ENCODE results near the gene H2AZ2.
"Not testable (repeated sequence)": the region's sequence is repeated elsewhere in the genome, so short reads cannot be mapped to it uniquely, and the experiment has no call there.

Gene H2AZ2

DNA sequence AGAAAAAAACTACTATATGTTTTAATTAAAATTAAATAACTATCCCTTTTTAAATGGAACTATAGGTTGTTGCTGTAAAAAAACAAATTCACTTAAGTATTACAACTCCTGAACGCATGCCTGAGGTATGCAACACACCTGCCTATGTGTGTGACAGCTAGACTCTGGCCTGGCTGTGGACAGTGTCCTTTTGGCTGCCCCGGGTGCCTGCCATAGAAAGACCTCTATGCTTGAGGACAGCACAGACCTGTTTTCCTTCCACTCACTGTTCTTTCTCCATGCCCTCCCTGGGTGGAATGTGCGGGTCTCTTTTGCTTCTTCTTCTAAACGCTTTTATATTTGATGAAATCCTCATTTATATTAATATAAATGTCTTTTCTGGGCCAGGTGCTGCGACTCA lies 57.9 kb downstream of the H2AZ2 start:
- Histone ChIP-seq H3K4me3 (ENCODE audit: low read depth in 1 of 2, low read length in 1 of 2) (no peak overlapping the region), H3K9me3 (no peaks in the 10 kb centered on the region), H3K4me1 (ENCODE audit: control insufficient read depth in 1 of 2, insufficient read depth in 1 of 2, low read depth in 1 of 2, low read length in 1 of 2) (no peaks in the 10 kb centered on the region), H3K36me3 (no peaks in the 10 kb centered on the region), H3K27me3 (no peaks in the 10 kb centered on the region), H3K27ac (no peak overlapping the region)
- TF ChIP-seq CTCF (IDR thresholded peaks at IDR 0.05), result no peak

- TF ChIP-seq CTCF (IDR thresholded peaks at IDR 0.05), result no peak
Observed at GRCh38 chr7:44787762-44788161, 60.1 kb downstream of the H2AZ2 start.

GRCh38 chr7:44787041-44787440 lies 60.8 kb downstream of the H2AZ2 start:
- H3K9me3 ChIP-seq, result no peaks in the 10 kb centered on the region
- H3K27ac ChIP-seq, result no peak overlapping the region
- no peak for TF ChIP-seq CTCF (IDR thresholded peaks at IDR 0.05)
- no peaks in the 10 kb centered on the region for H3K4me1 ChIP-seq (ENCODE audit: control insufficient read depth in 1 of 2, insufficient read depth in 1 of 2, low read depth in 1 of 2, low read length in 1 of 2)
- no peaks in the 10 kb centered on the region for H3K27me3 ChIP-seq
- H3K4me3 ChIP-seq (ENCODE audit: low read depth in 1 of 2, low read length in 1 of 2), result no peak overlapping the region
- H3K36me3 ChIP-seq, result no peaks in the 10 kb centered on the region

More at GRCh38 chr7:44787762-44788161, 60.1 kb downstream of the H2AZ2 start:
- Histone ChIP-seq H3K4me3 (ENCODE audit: low read depth in 1 of 2, low read length in 1 of 2) (no peak overlapping the region), H3K9me3 (no peaks in the 10 kb centered on the region), H3K4me1 (ENCODE audit: control insufficient read depth in 1 of 2, insufficient read depth in 1 of 2, low read depth in 1 of 2, low read length in 1 of 2) (no peaks in the 10 kb centered on the region), H3K27me3 (no peaks in the 10 kb centered on the region), H3K27ac (no peak overlapping the region), H3K36me3 (no peaks in the 10 kb centered on the region)

DNA sequence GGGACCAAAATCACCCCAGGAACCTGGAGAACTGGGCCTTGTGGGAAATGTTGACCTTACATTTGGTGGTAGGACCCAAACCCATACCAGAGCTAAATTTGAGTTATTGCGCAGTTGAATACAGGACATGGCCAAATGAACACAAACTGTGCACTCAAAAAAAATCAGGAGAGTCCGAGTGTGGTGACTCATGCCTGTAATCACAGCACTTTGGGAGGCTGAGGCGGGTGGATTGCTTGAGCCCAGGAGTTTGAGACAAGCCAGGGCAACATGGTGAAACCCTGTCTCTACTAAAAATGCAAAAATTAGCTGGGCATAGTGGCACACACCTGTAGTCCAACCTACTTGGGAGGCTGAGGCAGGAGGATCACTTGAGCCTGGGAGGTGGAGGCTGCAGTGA lies 62.7 kb downstream of the H2AZ2 start:
- not testable (repeated sequence) for H3K27me3 ChIP-seq; H3K4me1 ChIP-seq (ENCODE audit: control insufficient read depth in 1 of 2, insufficient read depth in 1 of 2, low read depth in 1 of 2, low read length in 1 of 2); H3K36me3 ChIP-seq; H3K27ac ChIP-seq; H3K4me3 ChIP-seq (ENCODE audit: low read depth in 1 of 2, low read length in 1 of 2); H3K9me3 ChIP-seq

GRCh38 chr7:44784364-44784763 lies 63.5 kb downstream of the H2AZ2 start:
- Histone ChIP-seq H3K36me3 (no peaks in the 10 kb centered on the region), H3K27ac (no peak overlapping the region), H3K4me1 (ENCODE audit: control insufficient read depth in 1 of 2, insufficient read depth in 1 of 2, low read depth in 1 of 2, low read length in 1 of 2) (no peaks in the 10 kb centered on the region), H3K27me3 (no peaks in the 10 kb centered on the region), H3K9me3 (no peaks in the 10 kb centered on the region), H3K4me3 (ENCODE audit: low read depth in 1 of 2, low read length in 1 of 2) (no peak overlapping the region)
- TF ChIP-seq CTCF (IDR thresholded peaks at IDR 0.05), result no peak

GRCh38 chr7:44783407-44783806 lies 64.5 kb downstream of the H2AZ2 start:
- no peaks in the 10 kb centered on the region for H3K4me1 ChIP-seq (ENCODE audit: control insufficient read depth in 1 of 2, insufficient read depth in 1 of 2, low read depth in 1 of 2, low read length in 1 of 2)
- TF ChIP-seq CTCF (IDR thresholded peaks at IDR 0.05), result no peak
- H3K36me3 ChIP-seq, result no peaks in the 10 kb centered on the region
- no peak overlapping the region for H3K27ac ChIP-seq
- no peaks in the 10 kb centered on the region for H3K27me3 ChIP-seq
- no peak overlapping the region for H3K4me3 ChIP-seq (ENCODE audit: low read depth in 1 of 2, low read length in 1 of 2)
- no peaks in the 10 kb centered on the region for H3K9me3 ChIP-seq
